Measurements from ENCODE around the gene PKP4.

DNA sequence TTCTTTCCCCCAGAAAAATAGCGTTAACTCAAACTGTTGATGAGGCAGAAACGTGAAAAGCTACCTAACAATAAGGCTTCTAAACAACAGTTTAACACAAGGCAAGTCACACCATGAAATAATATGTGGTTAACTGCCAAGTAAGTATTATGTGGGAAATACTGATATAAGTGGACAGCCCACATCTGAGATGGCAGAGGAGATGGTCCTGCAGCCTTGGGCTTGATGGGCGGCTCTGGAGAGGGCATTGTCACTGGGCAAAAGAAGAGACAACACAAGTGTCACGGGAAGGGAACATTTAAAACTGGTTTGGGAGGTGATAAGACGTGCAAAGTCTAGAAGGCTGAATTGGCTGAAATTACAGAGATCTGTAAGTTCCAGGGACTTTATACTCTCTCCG lies 147.2 kb downstream of the PKP4 start:
- TF ChIP-seq, protein P1, sequence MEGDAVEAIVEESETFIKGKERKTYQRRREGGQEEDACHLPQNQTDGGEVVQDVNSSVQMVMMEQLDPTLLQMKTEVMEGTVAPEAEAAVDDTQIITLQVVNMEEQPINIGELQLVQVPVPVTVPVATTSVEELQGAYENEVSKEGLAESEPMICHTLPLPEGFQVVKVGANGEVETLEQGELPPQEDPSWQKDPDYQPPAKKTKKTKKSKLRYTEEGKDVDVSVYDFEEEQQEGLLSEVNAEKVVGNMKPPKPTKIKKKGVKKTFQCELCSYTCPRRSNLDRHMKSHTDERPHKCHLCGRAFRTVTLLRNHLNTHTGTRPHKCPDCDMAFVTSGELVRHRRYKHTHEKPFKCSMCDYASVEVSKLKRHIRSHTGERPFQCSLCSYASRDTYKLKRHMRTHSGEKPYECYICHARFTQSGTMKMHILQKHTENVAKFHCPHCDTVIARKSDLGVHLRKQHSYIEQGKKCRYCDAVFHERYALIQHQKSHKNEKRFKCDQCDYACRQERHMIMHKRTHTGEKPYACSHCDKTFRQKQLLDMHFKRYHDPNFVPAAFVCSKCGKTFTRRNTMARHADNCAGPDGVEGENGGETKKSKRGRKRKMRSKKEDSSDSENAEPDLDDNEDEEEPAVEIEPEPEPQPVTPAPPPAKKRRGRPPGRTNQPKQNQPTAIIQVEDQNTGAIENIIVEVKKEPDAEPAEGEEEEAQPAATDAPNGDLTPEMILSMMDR (IDR thresholded peaks at IDR 0.05): no peak
- TF ChIP-seq POLR2A (IDR thresholded peaks at IDR 0.05): no peak
